Liver (tissue), 9 donors: Measurements from ENCODE around the gene SDK2. TPM values are rescaled to one million over a fixed set of nuclear protein-coding genes. Genes with fewer than 3 reads are reported as not detected.

Source experiments
- DNase-seq: peaks from one replicate; pipeline ENCODE4 v3.0.0-alpha.2; 2017; ENCODE audit warnings: low spot score
- H3K27ac ChIP-seq, 2 donors: one replicate each; pipeline ENCODE4 v1.7.0; 2013; ENCODE audit warnings: inconsistent platforms in 2 of 2, low read length in 2 of 2, control low read depth in 1 of 2, low read depth in 1 of 2, mild to moderate bottlenecking in 1 of 2
- H3K27me3 ChIP-seq, 4 donors: one replicate each; pipeline versions ENCODE4 v1.6.1 to v1.7.0; 2013; ENCODE audit warnings: low read length in 3 of 4, inconsistent platforms in 1 of 4, mild to moderate bottlenecking in 1 of 4, moderate library complexity in 1 of 4; ENCODE audit not compliant: control insufficient read depth in 4 of 4, insufficient read depth in 4 of 4
- H3K36me3 ChIP-seq, 4 donors: one replicate each; pipeline versions ENCODE4 v1.6.1 to v1.7.0; 2013; ENCODE audit warnings: low read length in 3 of 4, mild to moderate bottlenecking in 3 of 4, low read depth in 1 of 4, moderate library complexity in 1 of 4; ENCODE audit not compliant: control insufficient read depth in 4 of 4, insufficient read depth in 3 of 4
- H3K4me1 ChIP-seq, 4 donors: one replicate each; pipeline versions ENCODE4 v1.6.1 to v1.7.0; 2013; ENCODE audit warnings: low read length in 3 of 4, mild to moderate bottlenecking in 3 of 4, moderate library complexity in 1 of 4; ENCODE audit not compliant: control insufficient read depth in 4 of 4, insufficient read depth in 4 of 4
- H3K4me3 ChIP-seq, 3 donors: one replicate each; pipeline versions ENCODE4 v1.6.1 to v1.7.0; 2013; ENCODE audit warnings: low read length in 3 of 3, control low read depth in 1 of 3, low read depth in 1 of 3, mild to moderate bottlenecking in 1 of 3
- H3K9ac ChIP-seq, 2 donors: one replicate each; pipeline ENCODE4 v1.7.0; 2013; ENCODE audit warnings: low read length in 2 of 2, mild to moderate bottlenecking in 2 of 2, moderate library complexity in 2 of 2, control low read depth in 1 of 2, low read depth in 1 of 2
- H3K9me3 ChIP-seq, 4 donors: one replicate each; pipeline versions ENCODE4 v1.6.1 to v1.7.0; 2013; ENCODE audit warnings: low read length in 3 of 4; ENCODE audit not compliant: control insufficient read depth in 4 of 4
- EGR1 ChIP-seq, 2 donors: IDR thresholded peaks; 2 replicates each; pipeline ENCODE4 v1.6.1; 2016 to 2018; ENCODE audit warnings: antibody characterized with exemption in 2 of 2, low read depth in 2 of 2
- FOXA1 ChIP-seq: IDR thresholded peaks from 2 replicates; pipeline ENCODE4 v1.6.1; 2016; ENCODE audit warnings: antibody characterized with exemption
- FOXA2 ChIP-seq: IDR thresholded peaks from 2 replicates; pipeline ENCODE4 v1.6.1; 2016; ENCODE audit warnings: antibody characterized with exemption
- GABPA ChIP-seq, 2 donors: IDR thresholded peaks in 1 of 2; conservative IDR thresholded peaks in 1 of 2; 2 replicates each; pipeline ENCODE4 v1.6.1; 2016; ENCODE audit warnings: antibody characterized with exemption in 2 of 2, mild to moderate bottlenecking in 1 of 2, moderate library complexity in 1 of 2
- HNF4A ChIP-seq, 2 donors: conservative IDR thresholded peaks; 2 replicates each; pipeline ENCODE4 v1.6.1; 2016; ENCODE audit warnings: antibody characterized with exemption in 2 of 2, mild to moderate bottlenecking in 2 of 2
- HNF4G ChIP-seq: IDR thresholded peaks from 2 replicates; pipeline ENCODE4 v1.6.1; 2016; ENCODE audit warnings: antibody characterized with exemption
- JUND ChIP-seq, 2 donors: IDR thresholded peaks; 2 replicates each; pipeline ENCODE4 v1.6.1; 2016; ENCODE audit warnings: antibody characterized with exemption in 2 of 2
- NR2F2 ChIP-seq: IDR thresholded peaks from 2 replicates; pipeline ENCODE4 v1.6.1; 2016; ENCODE audit warnings: antibody characterized with exemption
- RAD21 ChIP-seq, 2 donors: IDR thresholded peaks; 2 replicates each; pipeline ENCODE4 v1.6.1; 2016; ENCODE audit warnings: antibody characterized with exemption in 2 of 2, mild to moderate bottlenecking in 2 of 2
- RXRA ChIP-seq, 2 donors: IDR thresholded peaks; 2 replicates each; pipeline ENCODE4 v1.6.1; 2017 to 2018; ENCODE audit warnings: antibody characterized with exemption in 2 of 2, mild to moderate bottlenecking in 1 of 2
- SP1 ChIP-seq: IDR thresholded peaks from 2 replicates; pipeline ENCODE4 v1.6.1; 2018; ENCODE audit warnings: antibody characterized with exemption, mild to moderate bottlenecking
- TAF1 ChIP-seq: conservative IDR thresholded peaks from 2 replicates; pipeline ENCODE4 v1.6.1; 2016; ENCODE audit warnings: antibody characterized with exemption, mild to moderate bottlenecking
- YY1 ChIP-seq: IDR thresholded peaks from 2 replicates; pipeline ENCODE4 v1.6.1; 2016; ENCODE audit warnings: antibody characterized with exemption, mild to moderate bottlenecking
- WGBS: extraction: QIAGEN DNeasy Blood & Tissue Kit; methylation state at CpG from one replicate; pipeline ENCODE4 v1.1.7; 2013; 5-methylcytosine and 5-hydroxymethylcytosine counted together
- polyA plus RNA-seq, 2 donors: library from polyadenylated mRNA; stranded (reverse) in 1 of 2; unstranded in 1 of 2; fragments of 200-250 nt in 1 of 2; fragments of >200 nt in 1 of 2; fragmentation: Nextera tagmentation in 1 of 2; extraction: Ambion mirVana in 1 of 2; gene quantifications; one replicate each; pipeline versions ENCODE4 v1.2.1 to v1.2.3, GENCODE V29; 2013 to 2015
- total RNA-seq, 2 donors: library from RNA; depleted of rRNA; stranded (reverse); fragments of >200 nt; gene quantifications; one replicate each; pipeline ENCODE4 v1.2.3, GENCODE V29; 2014
- TF ChIP-seq, protein P1 (sequence below): IDR thresholded peaks from 2 replicates; pipeline ENCODE4 v1.6.1; 2016; ENCODE audit warnings: antibody characterized with exemption
- TF ChIP-seq, protein P2 (sequence below): IDR thresholded peaks from 2 replicates; pipeline ENCODE4 v1.6.1; 2016; ENCODE audit warnings: antibody characterized with exemption
- TF ChIP-seq, protein P3 (sequence below): IDR thresholded peaks from 2 replicates; pipeline ENCODE4 v1.6.1; 2016; ENCODE audit warnings: antibody characterized with exemption, mild to moderate bottlenecking
- TF ChIP-seq, protein P4 (sequence below): fragments of 150-350 bp; IDR thresholded peaks from 2 replicates; pipeline ENCODE4 v1.5.1; 2017; ENCODE audit warnings: improper control_type of control experiment, low read depth, low read length; ENCODE audit not compliant: missing input control
- TF ChIP-seq, protein P5 (sequence below): IDR thresholded peaks from 2 replicates; pipeline ENCODE4 v1.6.1; 2016; ENCODE audit warnings: antibody characterized with exemption
- donor health status: healthy.
- donor health status: healthy.
- donor health status: healthy.
- donor health status: healthy.
- donor health status: healthy.

Gene SDK2
- total and polyA plus RNA-seq, 4 donors = 0.05 to 0.42 (median 0.10) TPM

DNA sequence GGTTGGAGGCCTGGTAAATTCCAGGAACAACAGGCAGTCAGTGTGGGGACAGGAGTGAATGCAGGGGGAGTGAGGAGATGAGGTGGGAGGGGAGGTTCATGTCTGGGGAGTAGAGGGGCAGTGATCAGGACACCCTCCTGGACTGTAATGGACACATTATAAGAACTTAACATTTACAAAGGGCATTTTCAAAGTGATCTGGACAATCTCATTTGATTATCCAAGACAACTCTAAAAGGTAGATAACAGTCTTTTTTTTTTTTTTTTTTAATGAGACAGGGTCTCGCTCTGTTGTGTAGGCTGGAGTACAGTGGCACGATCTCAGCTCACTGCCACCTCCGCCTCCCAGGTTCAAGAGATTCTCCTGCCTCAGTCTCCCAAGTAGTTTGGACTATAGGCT lies 5.7 kb downstream of the SDK2 start:
- peaks cover 0 to 8% (median 2%) of the 10 kb centered on the region in 4 donors for H3K4me1 ChIP-seq
- DNase-seq = no peak
- TF ChIP-seq TAF1 (no peak), FOXA1 (no peak), SP1 (no peak), HNF4G (no peak), FOXA2 (no peak), HNF4A (conservative IDR thresholded peaks at IDR 0.05) (no peak), EGR1 (IDR thresholded peaks at IDR 0.05; ENCODE audit: low read depth in 2 of 2) (no peak), JUND (IDR thresholded peaks at IDR 0.05) (no peak), YY1 (no peak), GABPA (IDR thresholded peaks at IDR 0.05 in 1 of 2, conservative IDR thresholded peaks at IDR 0.05 in 1 of 2) (no peak), NR2F2 (no peak), RXRA (IDR thresholded peaks at IDR 0.05) (no peak), RAD21 (IDR thresholded peaks at IDR 0.05) (no peak)
- TF ChIP-seq, protein P1, sequence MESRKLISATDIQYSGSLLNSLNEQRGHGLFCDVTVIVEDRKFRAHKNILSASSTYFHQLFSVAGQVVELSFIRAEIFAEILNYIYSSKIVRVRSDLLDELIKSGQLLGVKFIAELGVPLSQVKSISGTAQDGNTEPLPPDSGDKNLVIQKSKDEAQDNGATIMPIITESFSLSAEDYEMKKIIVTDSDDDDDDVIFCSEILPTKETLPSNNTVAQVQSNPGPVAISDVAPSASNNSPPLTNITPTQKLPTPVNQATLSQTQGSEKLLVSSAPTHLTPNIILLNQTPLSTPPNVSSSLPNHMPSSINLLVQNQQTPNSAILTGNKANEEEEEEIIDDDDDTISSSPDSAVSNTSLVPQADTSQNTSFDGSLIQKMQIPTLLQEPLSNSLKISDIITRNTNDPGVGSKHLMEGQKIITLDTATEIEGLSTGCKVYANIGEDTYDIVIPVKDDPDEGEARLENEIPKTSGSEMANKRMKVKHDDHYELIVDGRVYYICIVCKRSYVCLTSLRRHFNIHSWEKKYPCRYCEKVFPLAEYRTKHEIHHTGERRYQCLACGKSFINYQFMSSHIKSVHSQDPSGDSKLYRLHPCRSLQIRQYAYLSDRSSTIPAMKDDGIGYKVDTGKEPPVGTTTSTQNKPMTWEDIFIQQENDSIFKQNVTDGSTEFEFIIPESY = no peak
- TF ChIP-seq, protein P2, sequence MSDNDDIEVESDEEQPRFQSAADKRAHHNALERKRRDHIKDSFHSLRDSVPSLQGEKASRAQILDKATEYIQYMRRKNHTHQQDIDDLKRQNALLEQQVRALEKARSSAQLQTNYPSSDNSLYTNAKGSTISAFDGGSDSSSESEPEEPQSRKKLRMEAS = no peak
- TF ChIP-seq, protein P3, sequence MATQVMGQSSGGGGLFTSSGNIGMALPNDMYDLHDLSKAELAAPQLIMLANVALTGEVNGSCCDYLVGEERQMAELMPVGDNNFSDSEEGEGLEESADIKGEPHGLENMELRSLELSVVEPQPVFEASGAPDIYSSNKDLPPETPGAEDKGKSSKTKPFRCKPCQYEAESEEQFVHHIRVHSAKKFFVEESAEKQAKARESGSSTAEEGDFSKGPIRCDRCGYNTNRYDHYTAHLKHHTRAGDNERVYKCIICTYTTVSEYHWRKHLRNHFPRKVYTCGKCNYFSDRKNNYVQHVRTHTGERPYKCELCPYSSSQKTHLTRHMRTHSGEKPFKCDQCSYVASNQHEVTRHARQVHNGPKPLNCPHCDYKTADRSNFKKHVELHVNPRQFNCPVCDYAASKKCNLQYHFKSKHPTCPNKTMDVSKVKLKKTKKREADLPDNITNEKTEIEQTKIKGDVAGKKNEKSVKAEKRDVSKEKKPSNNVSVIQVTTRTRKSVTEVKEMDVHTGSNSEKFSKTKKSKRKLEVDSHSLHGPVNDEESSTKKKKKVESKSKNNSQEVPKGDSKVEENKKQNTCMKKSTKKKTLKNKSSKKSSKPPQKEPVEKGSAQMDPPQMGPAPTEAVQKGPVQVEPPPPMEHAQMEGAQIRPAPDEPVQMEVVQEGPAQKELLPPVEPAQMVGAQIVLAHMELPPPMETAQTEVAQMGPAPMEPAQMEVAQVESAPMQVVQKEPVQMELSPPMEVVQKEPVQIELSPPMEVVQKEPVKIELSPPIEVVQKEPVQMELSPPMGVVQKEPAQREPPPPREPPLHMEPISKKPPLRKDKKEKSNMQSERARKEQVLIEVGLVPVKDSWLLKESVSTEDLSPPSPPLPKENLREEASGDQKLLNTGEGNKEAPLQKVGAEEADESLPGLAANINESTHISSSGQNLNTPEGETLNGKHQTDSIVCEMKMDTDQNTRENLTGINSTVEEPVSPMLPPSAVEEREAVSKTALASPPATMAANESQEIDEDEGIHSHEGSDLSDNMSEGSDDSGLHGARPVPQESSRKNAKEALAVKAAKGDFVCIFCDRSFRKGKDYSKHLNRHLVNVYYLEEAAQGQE = no peak
- TF ChIP-seq, protein P4, sequence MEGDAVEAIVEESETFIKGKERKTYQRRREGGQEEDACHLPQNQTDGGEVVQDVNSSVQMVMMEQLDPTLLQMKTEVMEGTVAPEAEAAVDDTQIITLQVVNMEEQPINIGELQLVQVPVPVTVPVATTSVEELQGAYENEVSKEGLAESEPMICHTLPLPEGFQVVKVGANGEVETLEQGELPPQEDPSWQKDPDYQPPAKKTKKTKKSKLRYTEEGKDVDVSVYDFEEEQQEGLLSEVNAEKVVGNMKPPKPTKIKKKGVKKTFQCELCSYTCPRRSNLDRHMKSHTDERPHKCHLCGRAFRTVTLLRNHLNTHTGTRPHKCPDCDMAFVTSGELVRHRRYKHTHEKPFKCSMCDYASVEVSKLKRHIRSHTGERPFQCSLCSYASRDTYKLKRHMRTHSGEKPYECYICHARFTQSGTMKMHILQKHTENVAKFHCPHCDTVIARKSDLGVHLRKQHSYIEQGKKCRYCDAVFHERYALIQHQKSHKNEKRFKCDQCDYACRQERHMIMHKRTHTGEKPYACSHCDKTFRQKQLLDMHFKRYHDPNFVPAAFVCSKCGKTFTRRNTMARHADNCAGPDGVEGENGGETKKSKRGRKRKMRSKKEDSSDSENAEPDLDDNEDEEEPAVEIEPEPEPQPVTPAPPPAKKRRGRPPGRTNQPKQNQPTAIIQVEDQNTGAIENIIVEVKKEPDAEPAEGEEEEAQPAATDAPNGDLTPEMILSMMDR = no peak
- TF ChIP-seq, protein P5, sequence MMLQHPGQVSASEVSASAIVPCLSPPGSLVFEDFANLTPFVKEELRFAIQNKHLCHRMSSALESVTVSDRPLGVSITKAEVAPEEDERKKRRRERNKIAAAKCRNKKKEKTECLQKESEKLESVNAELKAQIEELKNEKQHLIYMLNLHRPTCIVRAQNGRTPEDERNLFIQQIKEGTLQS = no peak
- H3K36me3 ChIP-seq = no peaks in the 10 kb centered on the region
- H3K27me3 ChIP-seq = peaks cover 5 to 6% (median 5%) of the 10 kb centered on the region in 4 donors
- H3K4me3 ChIP-seq = no peak overlapping the region
- H3K9me3 ChIP-seq = no peaks in the 10 kb centered on the region
- no peak overlapping the region for H3K9ac ChIP-seq
- 92% methylated on average over 3 of the region's 3 CpGs for WGBS
- no peak overlapping the region for H3K27ac ChIP-seq
